Gastrocnemius medialis (tissue), 4 donors: ENCODE measurements around the gene ST7.

ENCODE experiments used
- CTCF ChIP-seq, 5 experiments: fragments of 450-650 bp in 3 of 5; fragments of 200-600 bp in 2 of 5; sonication (generic) in 2 of 5; IDR thresholded peaks in 4 of 5; conservative IDR thresholded peaks in 1 of 5; 1 replicate in 4 of 5; 2 replicates in 1 of 5; pipeline ENCODE4 v1.5.1; 2016 to 2019; ENCODE audit warnings: antibody characterized with exemption in 5 of 5, mild to moderate bottlenecking in 3 of 5, moderate library complexity in 3 of 5
- POLR2A ChIP-seq, 2 donors: fragments of 450-650 bp; IDR thresholded peaks; one replicate each; pipeline ENCODE4 v1.6.1; 2017; ENCODE audit warnings: antibody characterized with exemption in 2 of 2, mild to moderate bottlenecking in 2 of 2, moderate library complexity in 2 of 2

GRCh38 chr7:117023325-117023854 lies 70.1 kb downstream of the ST7 start:
- no peak for TF ChIP-seq CTCF (IDR thresholded peaks at IDR 0.05 in 4 of 5, conservative IDR thresholded peaks at IDR 0.05 in 1 of 5)
- no peak for TF ChIP-seq POLR2A (IDR thresholded peaks at IDR 0.05)
